GM18505 (cell line): ENCODE results near the gene CNKSR3.
"Not testable (repeated sequence)": the region's sequence is repeated elsewhere in the genome, so short reads cannot be mapped to it uniquely, and the experiment has no call there.

Experiments
- ATAC-seq: cut with Tn5 transposase; IDR thresholded peaks from one replicate; pipeline ENCODE4 v1.9.1; 2021; ENCODE audit not compliant: unreplicated experiment
- POLR2A ChIP-seq: IDR thresholded peaks from 4 replicates; pipeline ENCODE4 v1.6.1; 2011; ENCODE audit warnings: borderline replicate concordance; ENCODE audit not compliant: insufficient read depth, insufficient read length; ENCODE audit errors: extremely low read depth

The CNKSR3 gene

GRCh38 chr6:154510144-154510905 lies at the start of gene CNKSR3:
Gene CNKSR3, minus strand, starts transcription at chr6:154510685. Its CDS starts 571 bp downstream, at chr6:154510114.
- peak; percentile 76 for ATAC-seq
- no peak for TF ChIP-seq POLR2A

- ATAC-seq, result no peak
- TF ChIP-seq POLR2A, result no peak
These were observed 48.5 kb upstream of the CNKSR3 start for GRCh38 chr6:154558984-154559383.

DNA sequence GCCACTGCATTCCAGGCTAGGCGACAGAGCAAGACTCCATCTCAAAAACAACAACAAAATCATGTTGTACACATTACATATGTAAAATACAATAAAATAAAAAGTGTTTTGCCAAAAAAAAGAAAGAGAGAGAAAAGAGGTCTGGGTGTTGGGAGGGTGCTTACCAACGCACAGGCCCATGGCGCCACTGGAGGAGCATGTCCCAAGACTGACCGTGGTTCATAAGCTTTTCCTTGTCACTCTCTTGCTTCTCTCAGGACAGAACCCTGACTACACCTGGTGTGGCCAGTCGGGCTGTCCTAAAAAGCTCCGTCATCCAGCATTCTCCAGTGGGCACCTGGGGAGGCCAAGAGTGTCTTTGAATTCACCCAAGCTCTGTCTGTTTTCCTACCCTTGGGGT lies 48.0 kb upstream of the CNKSR3 start:
- no peak for TF ChIP-seq POLR2A
- ATAC-seq, result no peak

- ATAC-seq, result no peak
- TF ChIP-seq POLR2A, result no peak
These were observed 44.7 kb upstream of the CNKSR3 start for GRCh38 chr6:154555073-154555677.

DNA sequence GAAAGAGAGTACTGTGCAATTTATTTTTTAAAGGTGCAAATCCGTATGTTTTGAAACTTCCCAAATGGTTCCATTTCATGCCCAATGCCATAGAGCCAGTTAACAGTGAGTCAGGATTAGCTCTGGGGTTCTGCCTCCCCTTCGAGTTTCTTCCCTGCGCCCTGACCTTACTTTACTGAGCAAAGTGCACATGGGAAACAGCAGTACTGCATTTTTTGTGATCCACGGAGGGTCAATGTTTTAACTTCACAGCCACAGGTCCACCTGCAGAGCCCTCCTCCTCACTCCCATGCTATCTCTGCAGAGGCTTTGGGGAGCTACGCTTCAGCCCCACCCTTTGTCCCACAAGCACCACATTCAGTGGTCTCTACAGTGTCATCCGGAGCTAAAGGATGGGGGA lies 44.0 kb upstream of the CNKSR3 start:
- ATAC-seq, result no peak
- TF ChIP-seq POLR2A, result no peak

- no peak for ATAC-seq
- TF ChIP-seq POLR2A, result no peak
These were observed 40.3 kb upstream of the CNKSR3 start for GRCh38 chr6:154550779-154551178.

DNA sequence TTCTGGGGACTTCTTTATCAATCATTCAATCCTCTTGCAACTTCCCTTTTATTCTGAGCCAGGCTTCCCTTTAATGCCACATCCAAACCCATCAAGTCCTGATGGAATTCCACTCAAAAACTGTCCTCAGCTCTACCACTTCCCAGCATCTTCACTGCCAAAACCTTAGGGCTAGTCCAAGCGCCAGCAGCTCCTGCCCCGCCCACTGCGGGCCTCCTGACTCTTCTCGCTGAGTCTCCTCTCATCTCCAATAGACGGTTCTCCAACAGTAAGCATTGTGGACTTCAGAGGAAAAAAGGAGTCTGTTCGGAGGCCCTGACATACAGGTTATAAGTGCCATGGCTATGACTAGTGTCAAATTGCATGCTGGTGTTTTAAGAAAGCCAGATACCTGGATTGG lies 38.7 kb upstream of the CNKSR3 start:
- TF ChIP-seq POLR2A, result no peak
- no peak for ATAC-seq

DNA sequence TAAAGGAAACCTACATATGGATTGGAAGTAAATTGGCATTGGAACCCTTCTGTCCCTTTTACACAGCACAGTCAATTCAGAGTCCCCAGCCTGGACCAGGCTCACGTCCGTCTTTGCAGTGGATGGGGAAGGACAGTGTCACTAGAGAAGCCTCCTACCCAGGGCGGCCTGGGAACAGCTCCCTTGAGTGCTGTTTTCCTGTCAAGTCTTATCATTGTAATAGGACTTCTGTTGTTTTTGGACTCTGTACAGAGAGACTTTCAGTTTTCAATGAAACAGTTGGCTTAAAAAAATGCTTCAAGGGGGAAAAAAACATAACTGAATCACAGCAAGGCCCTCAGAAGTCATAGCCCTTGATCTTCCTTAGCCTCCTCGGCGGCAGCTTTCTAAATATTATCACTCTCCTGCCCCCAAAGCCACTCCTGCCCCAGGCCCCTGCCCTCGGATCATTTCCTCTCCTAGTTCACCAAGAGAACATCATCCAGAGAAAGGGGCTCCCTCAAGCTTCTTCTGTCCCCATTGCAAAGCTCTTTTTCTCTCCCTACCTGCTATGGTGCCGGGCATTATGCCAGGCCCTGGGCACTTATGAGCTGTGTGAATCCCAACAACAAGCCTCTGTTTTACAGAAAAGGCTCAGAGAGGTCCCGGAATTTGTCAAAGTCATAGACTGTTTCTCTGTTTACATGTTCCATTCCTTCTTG lies 37.8 kb upstream of the CNKSR3 start:
- ATAC-seq, result no peak
- TF ChIP-seq POLR2A, result no peak

- ATAC-seq, result no peak
- no peak for TF ChIP-seq POLR2A
These were observed 33.1 kb upstream of the CNKSR3 start for GRCh38 chr6:154543628-154544027.

DNA sequence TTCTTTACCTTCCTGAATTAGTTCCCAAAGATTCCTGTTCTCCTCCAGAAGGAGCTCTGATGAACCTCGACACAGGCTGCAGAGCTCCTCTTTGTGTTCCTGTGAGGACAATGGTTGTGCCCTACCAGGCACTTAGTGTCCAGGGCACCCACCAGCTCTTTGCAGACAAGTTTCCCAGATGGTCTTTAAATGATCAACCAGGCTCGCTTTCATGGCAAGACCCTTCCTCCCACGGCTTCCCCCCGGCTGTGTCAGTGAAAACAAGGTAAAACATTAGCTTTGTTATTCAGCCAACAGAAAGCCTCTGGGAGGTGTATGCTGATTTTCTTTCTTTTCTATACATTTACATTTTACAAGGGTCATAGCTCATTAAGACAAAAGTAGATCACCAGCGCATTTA lies 32.3 kb upstream of the CNKSR3 start:
- ATAC-seq, result no peak
- TF ChIP-seq POLR2A, result no peak

- not testable (repeated sequence) for ATAC-seq
These were observed 31.4 kb upstream of the CNKSR3 start for GRCh38 chr6:154541837-154542236.

- ATAC-seq, result no peak
- no peak for TF ChIP-seq POLR2A
These were observed 29.2 kb upstream of the CNKSR3 start for GRCh38 chr6:154539593-154540269.

DNA sequence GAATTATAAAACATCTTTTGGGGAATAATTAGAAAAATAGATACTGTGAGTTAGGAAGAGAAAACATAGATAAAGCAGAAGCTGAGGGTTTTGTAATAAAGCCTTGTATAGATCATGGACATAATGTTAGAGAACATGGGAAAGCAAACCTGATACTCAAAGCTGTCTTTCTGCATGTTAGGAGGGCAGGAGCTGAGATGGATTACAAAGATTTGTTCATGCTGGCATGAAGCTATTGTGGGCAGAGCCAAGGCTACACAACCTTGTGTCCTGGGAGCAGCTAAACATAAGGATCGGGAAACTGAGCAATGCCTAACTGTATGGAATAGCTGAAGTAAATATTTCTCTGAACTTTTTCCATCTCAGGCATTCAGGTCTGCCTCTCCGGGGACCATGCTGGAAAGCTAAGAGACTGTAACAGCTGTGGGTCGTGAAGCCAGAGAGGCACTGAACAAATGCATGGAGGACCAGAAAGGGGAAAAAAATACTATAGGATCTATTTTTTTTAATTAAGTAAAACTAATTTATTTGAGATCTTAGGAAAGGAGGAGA lies 28.2 kb upstream of the CNKSR3 start:
- no peak for TF ChIP-seq POLR2A
- ATAC-seq, result no peak
